ENCODE data around the gene APAF1.
"Not testable (repeated sequence)": the region's sequence is repeated elsewhere in the genome, so short reads cannot be mapped to it uniquely, and the experiment has no call there.

APAF1 gene

GRCh38 chr12:98644712-98645571 lies at the start of gene APAF1, which contains the start of gene IKBIP:
APAF1 (plus strand) TSS chr12:98645290; CDS start chr12:98648360, 3,070 bp downstream.
IKBIP (minus strand) TSS chr12:98644788; CDS start chr12:98644701, 87 bp downstream.
- DNase-seq = peak; percentile 99

GRCh38 chr12:98597313-98597712 lies 47.8 kb upstream of the APAF1 start:
- not testable (repeated sequence) for DNase-seq

- DNase-seq = no peak
Measured at GRCh38 chr12:98601924-98602323, 43.2 kb upstream of the APAF1 start.

- DNase-seq = peak; percentile 29
Measured at GRCh38 chr12:98606359-98606988, 38.6 kb upstream of the APAF1 start.

GRCh38 chr12:98610596-98610995 lies 34.5 kb upstream of the APAF1 start:
- DNase-seq = no peak

- peak; percentile 47 for DNase-seq
Measured at GRCh38 chr12:98612696-98613334, 32.3 kb upstream of the APAF1 start.

- peak; percentile 86 for DNase-seq
Measured at GRCh38 chr12:98618952-98619351, 26.1 kb upstream of the APAF1 start.

- no peak for DNase-seq
Measured at GRCh38 chr12:98635657-98636323, 9.3 kb upstream of the APAF1 start.

GRCh38 chr12:98637068-98637467 lies 8.0 kb upstream of the APAF1 start:
- DNase-seq = no peak

- DNase-seq = no peak
Measured at GRCh38 chr12:98638009-98638408, 7.1 kb upstream of the APAF1 start.

- no peak for DNase-seq
Measured at GRCh38 chr12:98639491-98639890, 5.6 kb upstream of the APAF1 start.

- not testable (repeated sequence) for DNase-seq
Measured at GRCh38 chr12:98642801-98643200, 2.3 kb upstream of the APAF1 start.

- no peak for DNase-seq
Measured at GRCh38 chr12:98644433-98644711, 718 bp upstream of the APAF1 start.

- peak; percentile 55 for DNase-seq
Measured at GRCh38 chr12:98645572-98646067, 530 bp downstream of the APAF1 start.

GRCh38 chr12:98646294-98647090 lies 1.4 kb downstream of the APAF1 start:
- DNase-seq = peak; percentile 31

GRCh38 chr12:98651328-98651727 lies 6.2 kb downstream of the APAF1 start:
- no peak for DNase-seq

- peak; percentile 77 for DNase-seq
Measured at GRCh38 chr12:98653866-98654493, 8.9 kb downstream of the APAF1 start.

- DNase-seq = no peak
Measured at GRCh38 chr12:98656289-98657101, 11.4 kb downstream of the APAF1 start.

- no peak for DNase-seq
Measured at GRCh38 chr12:98660521-98660920, 15.4 kb downstream of the APAF1 start.

- no peak for DNase-seq
Measured at GRCh38 chr12:98669751-98670150, 24.7 kb downstream of the APAF1 start.

GRCh38 chr12:98671459-98671858 lies 26.4 kb downstream of the APAF1 start:
- DNase-seq = no peak

All from suppressor macrophage treated with lipopolysaccharide for 4 hours (primary cell).